A673 (cell line): ENCODE data around the gene NGB.

Experiments used
- CTCF ChIP-seq: fragments of 300-800, 200-600 bp; sonication (generic); conservative IDR thresholded peaks from 2 replicates; pipeline ENCODE4 v1.5.1; 2017; ENCODE audit warnings: low read depth, mild to moderate bottlenecking, antibody characterized with exemption, low read length, moderate library complexity, mixed read lengths
- EZH2 ChIP-seq: fragments of 200-600 bp; sonication (generic); IDR thresholded peaks from 2 replicates; pipeline ENCODE4 v1.6.1; 2017; ENCODE audit warnings: borderline replicate concordance, low read depth, mild to moderate bottlenecking, mixed read lengths, antibody characterized with exemption, low read length; ENCODE audit not compliant: poor library complexity, severe bottlenecking

GRCh38 chr14:77299771-77300170 is 28.8 kb upstream of the NGB start:
- no peak for TF ChIP-seq CTCF
- no peak for TF ChIP-seq EZH2
